Liver (tissue), 9 donors: ENCODE results near the gene SORBS2. TPM values are rescaled to one million over a fixed set of nuclear protein-coding genes. Genes with fewer than 3 reads are reported as not detected.
A peak's percentile ranks its signal among the peaks of the same experiment; 100 is the strongest.

Experiments
- DNase-seq: peaks from one replicate; pipeline ENCODE4 v3.0.0-alpha.2; 2017; ENCODE audit warnings: low spot score
- H3K27ac ChIP-seq, 2 donors: one replicate each; pipeline ENCODE4 v1.7.0; 2013; ENCODE audit warnings: inconsistent platforms in 2 of 2, low read length in 2 of 2, control low read depth in 1 of 2, low read depth in 1 of 2, mild to moderate bottlenecking in 1 of 2
- H3K27me3 ChIP-seq, 4 donors: one replicate each; pipeline versions ENCODE4 v1.6.1 to v1.7.0; 2013; ENCODE audit warnings: low read length in 3 of 4, inconsistent platforms in 1 of 4, mild to moderate bottlenecking in 1 of 4, moderate library complexity in 1 of 4; ENCODE audit not compliant: control insufficient read depth in 4 of 4, insufficient read depth in 4 of 4
- H3K36me3 ChIP-seq, 4 donors: one replicate each; pipeline versions ENCODE4 v1.6.1 to v1.7.0; 2013; ENCODE audit warnings: low read length in 3 of 4, mild to moderate bottlenecking in 3 of 4, low read depth in 1 of 4, moderate library complexity in 1 of 4; ENCODE audit not compliant: control insufficient read depth in 4 of 4, insufficient read depth in 3 of 4
- H3K4me1 ChIP-seq, 4 donors: one replicate each; pipeline versions ENCODE4 v1.6.1 to v1.7.0; 2013; ENCODE audit warnings: low read length in 3 of 4, mild to moderate bottlenecking in 3 of 4, moderate library complexity in 1 of 4; ENCODE audit not compliant: control insufficient read depth in 4 of 4, insufficient read depth in 4 of 4
- H3K4me3 ChIP-seq, 3 donors: one replicate each; pipeline versions ENCODE4 v1.6.1 to v1.7.0; 2013; ENCODE audit warnings: low read length in 3 of 3, control low read depth in 1 of 3, low read depth in 1 of 3, mild to moderate bottlenecking in 1 of 3
- H3K9ac ChIP-seq, 2 donors: one replicate each; pipeline ENCODE4 v1.7.0; 2013; ENCODE audit warnings: low read length in 2 of 2, mild to moderate bottlenecking in 2 of 2, moderate library complexity in 2 of 2, control low read depth in 1 of 2, low read depth in 1 of 2
- H3K9me3 ChIP-seq, 4 donors: one replicate each; pipeline versions ENCODE4 v1.6.1 to v1.7.0; 2013; ENCODE audit warnings: low read length in 3 of 4; ENCODE audit not compliant: control insufficient read depth in 4 of 4
- ATF3 ChIP-seq: IDR thresholded peaks from 2 replicates; pipeline ENCODE4 v1.6.1; 2016; ENCODE audit warnings: antibody characterized with exemption
- FOXA1 ChIP-seq: IDR thresholded peaks from 2 replicates; pipeline ENCODE4 v1.6.1; 2016; ENCODE audit warnings: antibody characterized with exemption
- FOXA2 ChIP-seq: IDR thresholded peaks from 2 replicates; pipeline ENCODE4 v1.6.1; 2016; ENCODE audit warnings: antibody characterized with exemption
- HNF4G ChIP-seq: IDR thresholded peaks from 2 replicates; pipeline ENCODE4 v1.6.1; 2016; ENCODE audit warnings: antibody characterized with exemption
- MAX ChIP-seq: IDR thresholded peaks from 2 replicates; pipeline ENCODE4 v1.6.1; 2016; ENCODE audit warnings: antibody characterized with exemption
- RAD21 ChIP-seq, 2 donors: IDR thresholded peaks; 2 replicates each; pipeline ENCODE4 v1.6.1; 2016; ENCODE audit warnings: antibody characterized with exemption in 2 of 2, mild to moderate bottlenecking in 2 of 2
- RXRA ChIP-seq, 2 donors: IDR thresholded peaks; 2 replicates each; pipeline ENCODE4 v1.6.1; 2017 to 2018; ENCODE audit warnings: antibody characterized with exemption in 2 of 2, mild to moderate bottlenecking in 1 of 2
- YY1 ChIP-seq: IDR thresholded peaks from 2 replicates; pipeline ENCODE4 v1.6.1; 2016; ENCODE audit warnings: antibody characterized with exemption, mild to moderate bottlenecking
- ZBTB33 ChIP-seq: IDR thresholded peaks from 2 replicates; pipeline ENCODE4 v1.6.1; 2016; ENCODE audit warnings: antibody characterized with exemption
- WGBS: extraction: QIAGEN DNeasy Blood & Tissue Kit; methylation state at CpG from one replicate; pipeline ENCODE4 v1.1.7; 2013; 5-methylcytosine and 5-hydroxymethylcytosine counted together
- polyA plus RNA-seq, 2 donors: library from polyadenylated mRNA; stranded (reverse) in 1 of 2; unstranded in 1 of 2; fragments of 200-250 nt in 1 of 2; fragments of >200 nt in 1 of 2; fragmentation: Nextera tagmentation in 1 of 2; extraction: Ambion mirVana in 1 of 2; gene quantifications; one replicate each; pipeline versions ENCODE4 v1.2.1 to v1.2.3, GENCODE V29; 2013 to 2015
- total RNA-seq, 2 donors: library from RNA; depleted of rRNA; stranded (reverse); fragments of >200 nt; gene quantifications; one replicate each; pipeline ENCODE4 v1.2.3, GENCODE V29; 2014
- TF ChIP-seq, protein P1 (sequence below): fragments of 150-350 bp; IDR thresholded peaks from 2 replicates; pipeline ENCODE4 v1.5.1; 2017; ENCODE audit warnings: improper control_type of control experiment, low read depth, low read length; ENCODE audit not compliant: missing input control
- TF ChIP-seq, protein P2 (sequence below): IDR thresholded peaks from 2 replicates; pipeline ENCODE4 v1.6.1; 2016; ENCODE audit warnings: antibody characterized with exemption, mild to moderate bottlenecking
- donor health status: healthy.
- donor health status: healthy.
- donor health status: healthy.
- donor health status: healthy.
- donor health status: healthy.

The SORBS2 gene
- total and polyA plus RNA-seq, 4 donors = 23.3 to 136 (median 59.6) TPM

DNA sequence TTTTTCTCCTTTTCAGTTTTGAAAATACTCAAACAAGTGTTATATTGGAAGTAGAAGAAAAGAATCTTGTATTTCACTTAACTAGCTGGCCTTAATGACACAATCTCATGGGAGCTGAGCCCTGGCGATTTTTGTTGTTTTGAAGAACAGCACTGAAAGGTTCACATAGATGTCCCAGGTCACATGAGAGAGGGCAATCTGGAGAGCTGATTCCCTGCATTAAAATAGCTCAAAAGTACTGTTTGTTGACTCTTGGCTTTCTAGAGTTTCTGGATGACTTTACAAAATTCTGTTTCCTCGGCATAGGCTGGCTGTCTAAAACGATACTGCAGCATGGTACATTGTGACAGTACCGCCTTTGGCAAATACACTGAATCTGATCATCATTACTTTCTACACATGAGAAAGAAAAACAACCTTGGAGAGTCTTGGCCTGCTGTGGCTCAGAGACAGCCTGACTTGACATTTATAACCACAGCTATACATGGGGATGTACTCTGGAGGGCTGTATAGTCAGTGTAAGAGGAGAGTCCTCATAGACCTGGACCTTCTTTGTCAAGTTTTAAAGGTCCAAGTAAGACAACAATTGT lies 156.9 kb downstream of the SORBS2 start:
- Histone ChIP-seq H3K9ac (no peak overlapping the region), H3K4me3 (no peak overlapping the region), H3K4me1 (peaks cover 0 to 7% (median 0%) of the 10 kb centered on the region in 4 donors), H3K36me3 (peaks cover 0 to 50% (median 35%) of the 10 kb centered on the region in 4 donors), H3K27me3 (no peaks in the 10 kb centered on the region), H3K9me3 (no peaks in the 10 kb centered on the region), H3K27ac (peak overlapping the region in 1 of 2 donors; percentile 32)
- WGBS = 54% methylated on average over 4 of the region's 4 CpGs
- peak; percentile 14 for TF ChIP-seq MAX
- TF ChIP-seq RAD21 (IDR thresholded peaks at IDR 0.05) = peak in 1 of 2 donors; percentile 4
- TF ChIP-seq YY1 = peak; percentile 18
- peak in 1 of 2 donors; percentile 35 for TF ChIP-seq RXRA (IDR thresholded peaks at IDR 0.05)
- TF ChIP-seq, protein P1, sequence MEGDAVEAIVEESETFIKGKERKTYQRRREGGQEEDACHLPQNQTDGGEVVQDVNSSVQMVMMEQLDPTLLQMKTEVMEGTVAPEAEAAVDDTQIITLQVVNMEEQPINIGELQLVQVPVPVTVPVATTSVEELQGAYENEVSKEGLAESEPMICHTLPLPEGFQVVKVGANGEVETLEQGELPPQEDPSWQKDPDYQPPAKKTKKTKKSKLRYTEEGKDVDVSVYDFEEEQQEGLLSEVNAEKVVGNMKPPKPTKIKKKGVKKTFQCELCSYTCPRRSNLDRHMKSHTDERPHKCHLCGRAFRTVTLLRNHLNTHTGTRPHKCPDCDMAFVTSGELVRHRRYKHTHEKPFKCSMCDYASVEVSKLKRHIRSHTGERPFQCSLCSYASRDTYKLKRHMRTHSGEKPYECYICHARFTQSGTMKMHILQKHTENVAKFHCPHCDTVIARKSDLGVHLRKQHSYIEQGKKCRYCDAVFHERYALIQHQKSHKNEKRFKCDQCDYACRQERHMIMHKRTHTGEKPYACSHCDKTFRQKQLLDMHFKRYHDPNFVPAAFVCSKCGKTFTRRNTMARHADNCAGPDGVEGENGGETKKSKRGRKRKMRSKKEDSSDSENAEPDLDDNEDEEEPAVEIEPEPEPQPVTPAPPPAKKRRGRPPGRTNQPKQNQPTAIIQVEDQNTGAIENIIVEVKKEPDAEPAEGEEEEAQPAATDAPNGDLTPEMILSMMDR = no peak
- DNase-seq = no peak

DNA sequence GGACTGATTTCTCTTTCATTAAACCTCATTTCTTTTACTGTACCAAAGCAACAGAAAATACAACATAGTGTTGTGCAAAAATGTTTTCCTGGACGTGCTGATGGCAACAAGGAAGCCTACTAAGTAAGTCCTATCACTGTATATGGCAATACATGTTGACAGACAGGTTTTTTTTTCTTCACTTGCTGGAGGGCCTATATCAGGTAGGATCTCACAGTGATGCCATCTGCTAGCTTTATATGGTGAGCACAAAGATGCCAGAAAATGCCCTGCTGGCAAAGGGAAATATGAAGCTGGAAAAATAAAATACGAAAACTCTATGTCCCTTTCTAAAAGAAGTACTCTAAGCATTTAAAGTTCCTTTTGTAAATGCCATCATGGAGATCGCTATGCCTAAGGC lies 157.7 kb downstream of the SORBS2 start:
- Histone ChIP-seq H3K27me3 (no peaks in the 10 kb centered on the region), H3K36me3 (peaks cover 2 to 51% (median 35%) of the 10 kb centered on the region in 4 donors), H3K9me3 (no peaks in the 10 kb centered on the region), H3K4me3 (no peak overlapping the region), H3K9ac (no peak overlapping the region), H3K27ac (no peak overlapping the region), H3K4me1 (peaks cover 0 to 7% (median 0%) of the 10 kb centered on the region in 4 donors)
- DNase-seq = no peak
- TF ChIP-seq ZBTB33 = no peak
- no peak for TF ChIP-seq FOXA2
- TF ChIP-seq, protein P2, sequence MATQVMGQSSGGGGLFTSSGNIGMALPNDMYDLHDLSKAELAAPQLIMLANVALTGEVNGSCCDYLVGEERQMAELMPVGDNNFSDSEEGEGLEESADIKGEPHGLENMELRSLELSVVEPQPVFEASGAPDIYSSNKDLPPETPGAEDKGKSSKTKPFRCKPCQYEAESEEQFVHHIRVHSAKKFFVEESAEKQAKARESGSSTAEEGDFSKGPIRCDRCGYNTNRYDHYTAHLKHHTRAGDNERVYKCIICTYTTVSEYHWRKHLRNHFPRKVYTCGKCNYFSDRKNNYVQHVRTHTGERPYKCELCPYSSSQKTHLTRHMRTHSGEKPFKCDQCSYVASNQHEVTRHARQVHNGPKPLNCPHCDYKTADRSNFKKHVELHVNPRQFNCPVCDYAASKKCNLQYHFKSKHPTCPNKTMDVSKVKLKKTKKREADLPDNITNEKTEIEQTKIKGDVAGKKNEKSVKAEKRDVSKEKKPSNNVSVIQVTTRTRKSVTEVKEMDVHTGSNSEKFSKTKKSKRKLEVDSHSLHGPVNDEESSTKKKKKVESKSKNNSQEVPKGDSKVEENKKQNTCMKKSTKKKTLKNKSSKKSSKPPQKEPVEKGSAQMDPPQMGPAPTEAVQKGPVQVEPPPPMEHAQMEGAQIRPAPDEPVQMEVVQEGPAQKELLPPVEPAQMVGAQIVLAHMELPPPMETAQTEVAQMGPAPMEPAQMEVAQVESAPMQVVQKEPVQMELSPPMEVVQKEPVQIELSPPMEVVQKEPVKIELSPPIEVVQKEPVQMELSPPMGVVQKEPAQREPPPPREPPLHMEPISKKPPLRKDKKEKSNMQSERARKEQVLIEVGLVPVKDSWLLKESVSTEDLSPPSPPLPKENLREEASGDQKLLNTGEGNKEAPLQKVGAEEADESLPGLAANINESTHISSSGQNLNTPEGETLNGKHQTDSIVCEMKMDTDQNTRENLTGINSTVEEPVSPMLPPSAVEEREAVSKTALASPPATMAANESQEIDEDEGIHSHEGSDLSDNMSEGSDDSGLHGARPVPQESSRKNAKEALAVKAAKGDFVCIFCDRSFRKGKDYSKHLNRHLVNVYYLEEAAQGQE = no peak
- no peak for TF ChIP-seq FOXA1
- TF ChIP-seq MAX = no peak
- TF ChIP-seq ATF3 = no peak
- TF ChIP-seq HNF4G = no peak
- 91% methylated on average over 3 of the region's 3 CpGs for WGBS
